Measurements from ENCODE around the gene GASK1B.

Gene GASK1B

GRCh38 chr4:158155656-158156356 is 17.0 kb downstream of the GASK1B start:
- FAIRE-seq (no peak), DNase-seq (ENCODE audit: insufficient read length, low spot score) (no peak)

GRCh38 chr4:158147151-158147550 is 25.7 kb downstream of the GASK1B start:
- DNase-seq (ENCODE audit: insufficient read length, low spot score) (no peak), FAIRE-seq (no peak)

DNA sequence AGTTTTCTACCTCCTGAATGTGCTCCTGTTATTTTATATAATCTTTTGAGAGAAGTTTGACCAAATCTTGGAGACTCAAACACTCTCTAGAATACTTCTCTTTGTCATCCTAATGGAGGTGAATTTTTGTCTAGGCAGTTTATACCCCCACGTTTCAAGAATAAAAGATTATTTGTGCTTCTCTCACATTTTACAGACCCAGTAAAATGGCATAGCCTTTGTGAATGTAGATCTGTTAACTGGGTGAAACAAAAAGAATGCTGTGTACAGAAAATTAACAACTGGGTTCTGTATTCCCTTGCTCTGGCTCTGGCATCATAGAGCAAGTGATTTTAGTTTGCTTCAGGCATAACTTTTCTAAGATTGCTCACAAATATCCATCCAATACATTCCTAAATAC is 26.1 kb downstream of the GASK1B start:
- FAIRE-seq (no peak), DNase-seq (ENCODE audit: insufficient read length, low spot score) (no peak)

DNA sequence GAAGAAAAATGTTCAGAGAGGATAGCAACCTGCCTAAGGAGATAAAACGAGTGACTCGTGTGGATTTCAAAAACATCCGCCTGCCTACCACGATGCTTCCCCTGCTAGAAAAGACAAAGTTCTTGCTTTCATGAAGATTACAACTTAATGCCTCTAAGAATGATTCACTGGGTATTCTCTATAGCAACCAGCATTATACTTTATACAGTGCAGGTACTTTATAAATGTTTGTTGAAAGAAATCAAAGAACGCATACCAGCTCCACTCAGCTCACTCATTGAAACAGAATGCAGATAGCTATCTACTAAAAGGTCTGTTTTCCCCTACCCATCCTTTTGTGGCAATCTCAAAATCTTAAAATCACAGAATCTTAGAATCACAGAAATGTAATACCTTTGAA is 33.7 kb downstream of the GASK1B start:
- FAIRE-seq = no peak
- no peak for DNase-seq (ENCODE audit: insufficient read length, low spot score)

DNA sequence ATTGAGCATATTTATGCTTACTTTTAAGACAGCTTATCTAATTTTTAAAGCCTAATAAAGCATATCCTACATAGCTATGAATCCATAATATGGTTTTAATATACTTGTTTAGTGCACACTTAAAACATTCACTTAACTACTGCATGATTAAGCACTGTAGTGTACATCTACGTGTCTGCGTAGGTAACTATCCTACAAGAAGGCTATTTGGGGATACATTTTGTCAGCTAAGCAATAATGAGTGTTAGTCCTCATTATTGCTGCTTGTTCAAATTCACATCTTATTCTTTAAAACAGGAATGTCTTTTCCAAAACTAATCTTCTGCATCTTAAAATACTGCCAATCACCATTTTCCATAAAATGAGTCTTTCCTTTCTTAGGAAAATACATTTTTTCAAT is 38.6 kb downstream of the GASK1B start:
- FAIRE-seq (no peak), DNase-seq (ENCODE audit: insufficient read length, low spot score) (no peak)

- DNase-seq (ENCODE audit: insufficient read length, low spot score) = no peak
- no peak for FAIRE-seq
These were observed 39.3 kb downstream of the GASK1B start for GRCh38 chr4:158133551-158133950.

DNA sequence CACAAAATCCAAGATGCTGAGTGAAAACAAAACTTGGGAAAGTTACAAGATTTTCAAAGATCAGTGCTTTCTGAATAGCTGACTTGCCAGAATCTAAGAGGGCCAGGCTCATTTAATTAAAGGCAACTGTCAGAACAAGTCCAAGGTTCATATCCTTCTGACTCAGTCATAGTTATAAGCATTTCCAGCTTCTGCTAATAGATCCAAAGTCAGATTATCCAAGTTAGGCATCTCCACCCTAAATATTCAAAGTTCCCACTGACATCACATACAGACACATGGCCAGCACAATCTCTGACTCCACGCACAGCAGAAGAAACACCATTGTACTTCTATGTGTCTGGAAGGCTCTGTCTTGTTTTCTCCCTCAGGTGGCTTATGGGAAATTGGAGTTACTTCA is 41.8 kb downstream of the GASK1B start:
- DNase-seq (ENCODE audit: insufficient read length, low spot score) (no peak), FAIRE-seq (no peak)

- no peak for DNase-seq (ENCODE audit: insufficient read length, low spot score)
- FAIRE-seq = no peak
These were observed 42.6 kb downstream of the GASK1B start for GRCh38 chr4:158130204-158130603.

- DNase-seq (ENCODE audit: insufficient read length, low spot score) (no peak), FAIRE-seq (no peak)
These were observed 43.1 kb downstream of the GASK1B start for GRCh38 chr4:158129694-158130093.

- DNase-seq (ENCODE audit: insufficient read length, low spot score) (no peak), FAIRE-seq (no peak)
These were observed 44.3 kb downstream of the GASK1B start for GRCh38 chr4:158128540-158128939.

DNA sequence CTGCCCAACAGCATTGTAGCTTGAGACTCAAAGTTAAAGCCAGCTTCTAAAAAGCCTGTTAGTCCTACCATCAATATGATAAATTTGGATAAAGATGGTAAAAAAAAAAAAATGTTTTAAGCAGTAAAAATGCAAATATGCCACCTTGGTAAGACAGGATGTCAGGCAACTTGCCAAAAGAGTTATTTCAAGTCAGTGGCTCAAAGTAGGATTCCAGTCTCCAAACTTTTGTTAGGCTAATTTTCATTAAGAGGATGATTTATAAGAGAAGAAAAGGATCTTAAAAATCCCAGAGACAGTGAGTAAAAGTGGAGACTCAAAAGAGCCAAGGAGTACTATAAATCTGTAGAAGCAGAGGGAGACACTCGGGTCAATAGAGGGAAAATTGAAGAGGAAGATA is 47.5 kb downstream of the GASK1B start:
- FAIRE-seq = no peak

More for the DNA sequence above, 47.5 kb downstream of the GASK1B start:
- DNase-seq (ENCODE audit: insufficient read length, low spot score) = no peak

All from HTR-8/SVneo (cell line).